AG09319 (cell line): Measurements from ENCODE around the gene GH2.

Experiments used
- DNase-seq: peaks from one replicate; pipeline ENCODE4 v3.0.0-alpha.2; 2010; ENCODE audit warnings: low read depth; ENCODE audit errors: extremely low read depth
- CTCF ChIP-seq: IDR thresholded peaks from 2 replicates; pipeline ENCODE4 v1.5.1; 2011; ENCODE audit warnings: low read depth, mild to moderate bottlenecking, inconsistent platforms, low read length, moderate library complexity

The GH2 gene

DNA sequence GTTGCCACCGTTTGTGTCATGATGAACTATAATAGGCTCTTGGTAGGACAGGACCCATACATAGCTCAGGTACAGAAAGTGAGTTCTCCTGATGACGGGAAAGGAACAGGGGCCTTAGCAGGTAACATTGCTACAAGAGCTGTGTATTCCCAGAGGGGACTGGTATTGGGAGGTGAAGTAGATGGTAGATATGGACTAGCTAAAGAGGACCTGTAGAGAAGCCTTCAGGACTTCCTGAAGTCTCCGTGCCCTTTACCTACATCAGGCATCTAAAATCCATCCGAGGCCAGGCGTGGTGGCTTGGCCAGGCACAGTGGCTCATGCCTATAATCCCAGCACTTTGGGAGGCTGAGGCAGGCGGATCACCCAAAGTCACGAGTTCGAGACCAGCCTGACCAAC lies 26.6 kb downstream of the GH2 start:
- DNase-seq, result no peak
- TF ChIP-seq CTCF, result no peak

DNA sequence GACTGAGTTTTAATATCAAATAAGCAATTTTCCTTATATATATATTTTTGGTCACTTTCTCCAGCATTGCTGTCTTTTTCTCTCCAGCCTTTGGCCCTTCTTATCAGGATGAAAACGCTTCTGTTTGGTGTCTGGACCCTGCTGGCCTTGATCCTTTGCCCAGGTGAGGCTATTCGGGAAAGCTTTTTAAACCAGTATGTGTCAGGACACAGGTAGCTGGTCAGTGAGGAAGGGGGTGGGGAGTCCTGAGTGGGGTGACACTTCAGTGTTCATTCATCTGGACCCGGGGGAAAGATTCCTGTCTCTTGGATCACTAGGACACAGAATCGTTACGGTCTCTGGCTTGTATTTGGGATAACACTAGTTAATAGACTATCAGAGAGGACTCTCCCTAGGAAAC lies 27.0 kb downstream of the GH2 start:
- no peak for TF ChIP-seq CTCF
- no peak for DNase-seq

- TF ChIP-seq CTCF, result no peak
- no peak for DNase-seq
Observed at GRCh38 chr17:63853260-63853659, 28.5 kb downstream of the GH2 start.

DNA sequence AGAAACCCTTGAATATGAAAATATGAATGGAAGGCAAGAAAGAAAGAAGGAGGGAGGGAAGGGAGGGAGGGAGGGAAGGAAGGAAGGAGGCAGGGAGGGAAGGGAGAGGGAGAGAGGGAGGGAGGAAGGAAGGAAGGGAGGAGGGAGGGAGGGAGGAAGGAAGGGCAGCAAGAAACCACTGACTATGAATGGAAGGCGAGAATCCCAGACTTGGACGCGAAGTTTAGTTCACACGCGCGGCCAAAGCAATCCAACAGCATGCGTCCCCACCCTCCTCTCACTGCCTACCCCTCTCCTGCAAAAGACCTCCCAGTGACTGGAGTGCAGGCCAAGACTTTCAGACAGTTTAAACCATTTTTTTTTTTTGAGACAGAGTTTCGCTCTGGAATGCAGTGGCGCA lies 31.3 kb downstream of the GH2 start:
- no peak for DNase-seq
- TF ChIP-seq CTCF, result no peak

- TF ChIP-seq CTCF, result peak; percentile 67
- DNase-seq, result peak; percentile 66
Observed at GRCh38 chr17:63848834-63849689, 32.7 kb downstream of the GH2 start.

GRCh38 chr17:63847525-63848249 lies 34.1 kb downstream of the GH2 start:
- no peak for DNase-seq
- no peak for TF ChIP-seq CTCF

DNA sequence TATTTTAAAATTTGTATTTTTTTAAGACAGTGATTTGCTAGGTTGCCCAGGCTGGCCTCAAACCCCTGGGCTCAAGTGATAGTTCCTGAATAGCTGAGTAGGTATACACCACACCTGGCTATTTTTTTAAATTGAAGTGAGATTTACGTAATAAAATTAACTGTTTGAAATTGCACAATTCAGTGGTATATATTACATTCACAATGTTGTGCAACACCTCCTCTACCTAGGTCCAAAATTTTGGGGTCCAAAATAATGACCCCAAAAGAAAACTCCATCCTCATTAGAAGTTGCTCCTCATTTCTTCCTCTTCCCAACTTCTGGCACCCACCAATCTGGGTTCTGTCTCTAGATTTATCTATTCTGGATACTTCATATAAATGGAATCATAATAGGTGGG lies 36.2 kb downstream of the GH2 start:
- TF ChIP-seq CTCF, result no peak
- no peak for DNase-seq
